HepG2 (cell line): ENCODE measurements around the gene USP36. TPM values are rescaled to one million over a fixed set of nuclear protein-coding genes. Genes with fewer than 3 reads are reported as not detected.
A peak's percentile ranks its signal among the peaks of the same experiment; 100 is the strongest.

ENCODE experiments used
- ATAC-seq: fragments of 200-7000 bp; cut with Tn5 transposase; 3 replicates; pipeline ENCODE4 v1.9.1; 2020; ENCODE audit warnings: mild to moderate bottlenecking, moderate library complexity
- BruUV-seq: library from RNA; stranded (reverse); fragments of 400-500 nt; replicated peaks from 2 replicates; lab custom pipeline; 2021; lab: Mats Ljungman, UMichigan
- CTCF ChIA-PET: fragments of 300-600 bp; formaldehyde crosslinking; extraction: SDS; loops from one replicate; lab custom pipeline; 2021; ENCODE audit warnings: low total read pairs, inconsistent platforms, low intra/inter-chr PET ratio; lab: Yijun Ruan, JAX
- POLR2A ChIA-PET: fragments of 350-600 bp; sonication (Branson Sonifier 250); formaldehyde crosslinking; loops from one replicate; lab custom pipeline; 2020; ENCODE audit warnings: antibody characterized with exemption, inconsistent platforms; lab: Yijun Ruan, JAX
- DNase-seq: peaks from one replicate; pipeline ENCODE4 v3.0.0-alpha.2; 2015; ENCODE audit warnings: low spot score
- FAIRE-seq: peaks from 3 replicates; lab custom pipeline; 2011; peaks lifted over from hg19 to GRCh38; lab: Jason Lieb, UNC
- H2AFZ ChIP-seq: one replicate; pipeline ENCODE4 v1.6.1; 2011; ENCODE audit warnings: low read length, inconsistent platforms
- H3K27ac ChIP-seq: fragments of 300-600 bp; 3 replicates; pipeline ENCODE4 v1.8.0; 2011; ENCODE audit warnings: mixed run types, mild to moderate bottlenecking, mixed read lengths, low read length, inconsistent platforms; ENCODE audit not compliant: insufficient read depth; ENCODE audit errors: extremely low read length
- H3K27me3 ChIP-seq, 2 experiments: fragments of 200-600 bp in 1 of 2; 2 replicates in 1 of 2; 3 replicates in 1 of 2; pipeline versions ENCODE4 v1.6.0 to v1.8.0; 2011; ENCODE audit warnings: low read length in 2 of 2, mild to moderate bottlenecking in 2 of 2, moderate library complexity in 2 of 2, inconsistent platforms in 1 of 2; ENCODE audit not compliant: insufficient read depth in 2 of 2, control insufficient read depth in 1 of 2
- H3K36me3 ChIP-seq, 2 experiments: fragments of 200-600 bp in 1 of 2; replicated peaks in 1 of 2; 2 replicates in 1 of 2; 3 replicates in 1 of 2; pipeline versions ENCODE4 v1.5.1 to v1.8.0; 2011; ENCODE audit warnings: low read length in 2 of 2, inconsistent platforms in 1 of 2; ENCODE audit not compliant: insufficient read depth in 2 of 2, control insufficient read depth in 1 of 2
- H3K4me1 ChIP-seq: 2 replicates; pipeline ENCODE4 v1.5.1; 2012; ENCODE audit warnings: low read length, inconsistent platforms; ENCODE audit not compliant: insufficient read depth
- H3K4me2 ChIP-seq: 2 replicates; pipeline ENCODE4 v1.6.0; 2011; ENCODE audit warnings: low read depth, low read length, inconsistent platforms
- H3K4me3 ChIP-seq, 3 experiments: fragments of 200-600 bp in 1 of 3; sonication (generic), shearing (Covaris generic) in 1 of 3; replicated peaks in 1 of 3; 2 replicates each; pipeline ENCODE4 v1.5.1; 2011 to 2016; ENCODE audit warnings: low read length in 3 of 3, inconsistent platforms in 2 of 3, low read depth in 2 of 3, mild to moderate bottlenecking in 2 of 3, control low read depth in 1 of 3, mixed read lengths in 1 of 3; ENCODE audit not compliant: insufficient read depth in 1 of 3
- H3K79me2 ChIP-seq: one replicate; pipeline ENCODE4 v1.6.1; 2011; ENCODE audit warnings: low read length, inconsistent platforms; ENCODE audit not compliant: insufficient read depth
- H3K9ac ChIP-seq: 2 replicates; pipeline ENCODE4 v1.6.0; 2011; ENCODE audit warnings: mild to moderate bottlenecking, low read depth, low read length, inconsistent platforms; ENCODE audit not compliant: insufficient read depth
- H3K9me3 ChIP-seq: 2 replicates; pipeline ENCODE4 v1.5.1; 2012; ENCODE audit warnings: mild to moderate bottlenecking, low read length
- H4K20me1 ChIP-seq: 2 replicates; pipeline ENCODE4 v1.6.0; 2011; ENCODE audit warnings: inconsistent platforms, mild to moderate bottlenecking, low read length, moderate library complexity; ENCODE audit not compliant: insufficient read depth
- MAFF ChIP-seq: IDR thresholded peaks from 2 replicates; pipeline ENCODE4 v1.6.1; 2011; ENCODE audit warnings: low read depth, low read length, improper control_type of control experiment
- MAFK ChIP-seq, 2 experiments: IDR thresholded peaks in 1 of 2; conservative IDR thresholded peaks in 1 of 2; 2 replicates each; pipeline ENCODE4 v1.6.1; 2011; ENCODE audit warnings: improper control_type of control experiment in 2 of 2, low read length in 2 of 2
- TBX3 ChIP-seq: fragments of 450-650 bp; IDR thresholded peaks from 2 replicates; pipeline ENCODE4 v1.6.1; 2017; ENCODE audit warnings: antibody characterized with exemption, mild to moderate bottlenecking, inconsistent platforms, borderline replicate concordance
- YEATS4 ChIP-seq: sonication (generic); formaldehyde crosslinking; IDR thresholded peaks from 2 replicates; pipeline ENCODE4 v1.4.0; 2020; ENCODE audit warnings: missing genetic modification reagents, borderline replicate concordance
- WGBS: methylation state at CpG from one replicate; pipeline ENCODE4 v1.1.6; 2017; ENCODE audit warnings: low lambda C conversion rate; 5-methylcytosine and 5-hydroxymethylcytosine counted together
- in situ Hi-C: cut with HindIII; loops from 2 replicates; pipeline ENCODE4 v1.10.0; 2017; ENCODE audit warnings: low pct_unique_long_range_greater_than_20kb; ENCODE audit not compliant: extremely low pct_ligation_motif_present
- intact Hi-C: fragments of 100-400 bp; cut with micrococcal nuclease; formaldehyde crosslinking; loops from one replicate; pipeline ENCODE4 v1.10.0; 2022; ENCODE audit not compliant: unreplicated experiment
- polyA plus RNA-seq, 8 experiments: library from polyadenylated mRNA; depleted of rRNA in 3 of 8; stranded (reverse) in 7 of 8; unstranded in 1 of 8; fragments of >200 nt; fragmentation: Illumina TruSeq in 4 of 8; extraction: Trizol in 4 of 8; gene quantifications; 2 replicates each; pipeline versions ENCODE4 v1.2.1 to v1.2.3, GENCODE V29; 2011 to 2016; ENCODE audit warnings: low read depth in 4 of 8, missing spikeins in 1 of 8, mixed read lengths in 1 of 8; ENCODE audit not compliant: insufficient read depth in 1 of 8
- total RNA-seq, 5 experiments: library from RNA; depleted of rRNA; stranded (reverse); fragments of >200 nt; fragmentation: Illumina TruSeq; extraction: Trizol; gene quantifications; 2 replicates each; pipeline ENCODE4 v1.2.3, GENCODE V29; 2016; ENCODE audit warnings: low read depth in 1 of 5
- TF ChIP-seq, protein P1 (sequence below): sonication (generic); formaldehyde crosslinking; conservative IDR thresholded peaks from 2 replicates; pipeline ENCODE4 v1.8.0; 2022; ENCODE audit warnings: mild to moderate bottlenecking, moderate library complexity, missing genetic modification reagents

USP36 gene
- total and polyA plus RNA-seq, 2 of the 13 experiments (the other 11 are each of a cell fraction or from before 2014, with no cell fraction given), result 29.6 to 45.9 TPM

DNA sequence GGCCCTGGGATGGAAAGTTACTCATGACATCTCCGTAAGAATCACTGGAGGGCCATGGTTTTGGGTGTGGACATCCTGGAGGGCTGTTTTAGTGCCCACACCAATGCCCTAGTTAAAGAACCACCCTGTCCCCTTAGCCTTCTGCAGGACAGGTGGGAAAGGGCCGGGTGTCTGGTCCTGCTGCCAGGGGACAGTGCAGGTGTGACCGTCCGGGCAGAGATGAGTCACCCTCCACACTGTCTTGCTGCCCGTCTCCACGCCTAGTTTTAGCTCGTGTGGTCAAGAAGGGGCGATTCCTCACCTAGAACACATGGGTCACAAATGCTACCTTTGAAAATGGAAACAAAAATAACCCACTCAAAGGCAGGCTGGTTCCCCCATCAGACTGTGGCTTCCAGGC is 45.3 kb upstream of the USP36 start:
- H3K9ac ChIP-seq, result no peak overlapping the region
- no peak for DNase-seq
- no peaks in the 10 kb centered on the region for H3K9me3 ChIP-seq
- H3K79me2 ChIP-seq, result no peaks in the 10 kb centered on the region
- in situ Hi-C loops (no loop called here), intact Hi-C loops (no loop called here)
- TF ChIP-seq TBX3, result no peak
- TF ChIP-seq, protein P1, sequence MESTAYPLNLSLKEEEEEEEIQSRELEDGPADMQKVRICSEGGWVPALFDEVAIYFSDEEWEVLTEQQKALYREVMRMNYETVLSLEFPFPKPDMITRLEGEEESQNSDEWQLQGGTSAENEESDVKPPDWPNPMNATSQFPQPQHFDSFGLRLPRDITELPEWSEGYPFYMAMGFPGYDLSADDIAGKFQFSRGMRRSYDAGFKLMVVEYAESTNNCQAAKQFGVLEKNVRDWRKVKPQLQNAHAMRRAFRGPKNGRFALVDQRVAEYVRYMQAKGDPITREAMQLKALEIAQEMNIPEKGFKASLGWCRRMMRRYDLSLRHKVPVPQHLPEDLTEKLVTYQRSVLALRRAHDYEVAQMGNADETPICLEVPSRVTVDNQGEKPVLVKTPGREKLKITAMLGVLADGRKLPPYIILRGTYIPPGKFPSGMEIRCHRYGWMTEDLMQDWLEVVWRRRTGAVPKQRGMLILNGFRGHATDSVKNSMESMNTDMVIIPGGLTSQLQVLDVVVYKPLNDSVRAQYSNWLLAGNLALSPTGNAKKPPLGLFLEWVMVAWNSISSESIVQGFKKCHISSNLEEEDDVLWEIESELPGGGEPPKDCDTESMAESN (CRISPR knock-in tag), result no peak
- H3K4me2 ChIP-seq, result no peak overlapping the region
- H4K20me1 ChIP-seq, result no peaks in the 10 kb centered on the region
- H2AFZ ChIP-seq, result no peak overlapping the region
- no peaks in the 10 kb centered on the region for H3K36me3 ChIP-seq
- H3K27ac ChIP-seq, result no peak overlapping the region
- ChIA-PET POLR2A (interaction anchor here (3.1 kb wide), 1 partner anchor 20 kb away, joined by 18 read pairs; no protein-coding TSS in a partner anchor), CTCF (no interaction called here)
- 89% methylated on average over 8 of the region's 8 CpGs for WGBS
- no TSS peak for BruUV-seq
- H3K4me1 ChIP-seq, result peaks cover 29% of the 10 kb centered on the region
- no peaks in the 10 kb centered on the region for H3K27me3 ChIP-seq
- no peak for FAIRE-seq
- no peak overlapping the region for H3K4me3 ChIP-seq
- ATAC-seq, result no peak

DNA sequence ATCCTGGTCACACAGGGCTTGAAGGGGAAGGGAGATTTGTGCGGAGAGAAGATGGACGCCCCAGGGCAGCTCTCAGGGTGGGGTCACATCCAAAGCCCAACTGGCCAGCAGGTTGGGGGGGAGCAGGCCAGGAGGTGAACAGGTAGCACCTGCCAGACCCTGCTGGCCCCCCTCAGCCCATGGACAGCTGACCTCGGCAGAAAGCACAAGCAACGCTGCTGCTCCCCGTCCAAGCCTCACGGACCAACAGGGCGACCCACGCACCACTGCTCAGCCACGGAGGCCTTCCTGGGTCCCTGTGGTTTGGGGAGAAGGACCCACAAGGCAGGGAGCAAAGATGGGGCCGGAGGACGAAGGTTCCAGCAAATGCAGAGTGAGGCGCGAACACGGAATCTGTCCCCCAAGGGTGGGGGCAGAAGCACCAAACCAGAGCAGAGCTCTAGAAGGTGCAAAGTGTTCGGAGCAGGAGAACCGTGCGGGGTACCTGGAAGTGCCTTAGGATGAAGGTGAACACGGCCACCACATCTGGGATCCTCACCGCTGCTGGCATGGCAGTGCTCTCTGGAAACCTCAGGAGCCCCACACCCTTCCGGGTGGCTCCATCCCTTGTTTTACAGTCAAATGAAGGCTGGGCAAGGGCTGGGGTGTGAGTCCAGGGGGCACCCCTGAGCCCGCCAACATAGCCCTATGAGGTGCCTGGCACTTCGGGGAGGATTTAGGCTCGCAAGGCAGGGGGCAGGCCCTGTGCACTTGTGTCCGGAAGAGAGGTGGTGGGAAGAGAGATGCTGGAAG is 44.5 kb upstream of the USP36 start:
- CTCF ChIA-PET, result no interaction called here
- in situ Hi-C loops, result loop anchor here (5.0 kb wide), 1 partner anchor 87 kb away; no protein-coding TSS in a partner anchor
- Histone ChIP-seq H3K9ac (no peak overlapping the region), H3K9me3 (no peaks in the 10 kb centered on the region), H3K4me1 (peaks cover 29% of the 10 kb centered on the region), H3K79me2 (no peaks in the 10 kb centered on the region), H4K20me1 (no peaks in the 10 kb centered on the region), H3K36me3 (no peaks in the 10 kb centered on the region), H2AFZ (no peak overlapping the region), H3K4me2 (no peak overlapping the region), H3K4me3 (no peak overlapping the region), H3K27me3 (no peaks in the 10 kb centered on the region), H3K27ac (no peak overlapping the region)
- POLR2A ChIA-PET, result interaction anchor here (3.1 kb wide), 1 partner anchor 19 kb away, joined by 18 read pairs; no protein-coding TSS in a partner anchor
- peak; percentile 28; the same call in 1 of the 2 replicates for TF ChIP-seq MAFF
- TF ChIP-seq MAFK (conservative IDR thresholded peaks at IDR 0.05 in 1 of 2, IDR thresholded peaks at IDR 0.05 in 1 of 2; ENCODE audit: low read length in 2 of 2), result peak; percentile 67 to 75
- no peak for TF ChIP-seq YEATS4 (CRISPR knock-in tag)
- no peak for DNase-seq
- 96% methylated on average over 22 of the region's 24 CpGs for WGBS
- no peak for ATAC-seq
- intact Hi-C loops, result no loop called here
- no TSS peak for BruUV-seq
- FAIRE-seq, result no peak
